H9 (cell line): ENCODE data around the gene LPCAT2. TPM values are rescaled to one million over a fixed set of nuclear protein-coding genes. Genes with fewer than 3 reads are reported as not detected.

ENCODE experiments used
- DNase-seq: peaks from one replicate; pipeline ENCODE4 v3.0.0-alpha.2; 2017
- H2AFZ ChIP-seq: one replicate; pipeline ENCODE4 v1.6.1; 2013; ENCODE audit warnings: mild to moderate bottlenecking, low read length, control low read depth, moderate library complexity
- H2AK5ac ChIP-seq: 2 replicates; pipeline ENCODE4 v1.6.1; 2013; ENCODE audit warnings: low read length, control low read depth, mixed read lengths; ENCODE audit not compliant: insufficient read length
- H2BK120ac ChIP-seq: one replicate; pipeline ENCODE4 v1.6.1; 2013; ENCODE audit warnings: low read depth, mild to moderate bottlenecking, low read length, control low read depth, inconsistent platforms; ENCODE audit not compliant: poor library complexity, severe bottlenecking
- H2BK12ac ChIP-seq: 2 replicates; pipeline ENCODE4 v1.6.1; 2013; ENCODE audit warnings: low read length, control low read depth, mixed read lengths, low read depth; ENCODE audit not compliant: insufficient read length
- H2BK15ac ChIP-seq: 2 replicates; pipeline ENCODE4 v1.6.1; 2013; ENCODE audit warnings: low read depth, low read length, control low read depth
- H2BK20ac ChIP-seq: one replicate; pipeline ENCODE4 v1.6.1; 2013; ENCODE audit warnings: low read depth, mild to moderate bottlenecking, low read length, control low read depth, inconsistent platforms; ENCODE audit not compliant: poor library complexity, severe bottlenecking
- H2BK5ac ChIP-seq: 2 replicates; pipeline ENCODE4 v1.6.1; 2013; ENCODE audit warnings: low read length, control low read depth, mixed read lengths; ENCODE audit not compliant: insufficient read length
- H3K14ac ChIP-seq: 2 replicates; pipeline ENCODE4 v1.6.1; 2013; ENCODE audit warnings: low read length, control low read depth; ENCODE audit not compliant: insufficient read depth
- H3K18ac ChIP-seq: 2 replicates; pipeline ENCODE4 v1.6.1; 2013; ENCODE audit warnings: low read depth, mild to moderate bottlenecking, mixed read lengths, low read length, control low read depth; ENCODE audit not compliant: insufficient read length
- H3K23ac ChIP-seq: 2 replicates; pipeline ENCODE4 v1.6.1; 2013; ENCODE audit warnings: low read length, control low read depth, mixed read lengths, low read depth; ENCODE audit not compliant: insufficient read length
- H3K23me2 ChIP-seq: 2 replicates; pipeline ENCODE4 v1.6.1; 2013; ENCODE audit warnings: low read depth, mild to moderate bottlenecking, mixed read lengths, low read length, control low read depth; ENCODE audit not compliant: insufficient read length, poor library complexity, severe bottlenecking
- H3K27ac ChIP-seq: 2 replicates; pipeline ENCODE4 v1.5.1; 2013; ENCODE audit warnings: low read length, control low read depth, mixed read lengths, low read depth; ENCODE audit not compliant: insufficient read length
- H3K27me3 ChIP-seq: 2 replicates; pipeline ENCODE4 v1.6.1; 2013; ENCODE audit warnings: low read length, control low read depth, inconsistent platforms; ENCODE audit not compliant: insufficient read depth
- H3K4ac ChIP-seq: 2 replicates; pipeline ENCODE4 v1.6.1; 2013; ENCODE audit warnings: low read depth, mild to moderate bottlenecking, control low read depth, inconsistent platforms, low read length, moderate library complexity
- H3K4me1 ChIP-seq: 2 replicates; pipeline ENCODE4 v1.6.1; 2013; ENCODE audit warnings: low read length, control low read depth, inconsistent platforms; ENCODE audit not compliant: insufficient read depth
- H3K4me2 ChIP-seq: 2 replicates; pipeline ENCODE4 v1.6.1; 2013; ENCODE audit warnings: low read length, control low read depth, mixed read lengths; ENCODE audit not compliant: insufficient read length, insufficient read depth
- H3K56ac ChIP-seq: 2 replicates; pipeline ENCODE4 v1.6.1; 2013; ENCODE audit warnings: low read depth, mild to moderate bottlenecking, mixed read lengths, low read length, control low read depth; ENCODE audit not compliant: insufficient read length
- H3K79me1 ChIP-seq: 2 replicates; pipeline ENCODE4 v1.6.1; 2013; ENCODE audit warnings: low read depth, mild to moderate bottlenecking, moderate library complexity, low read length, control low read depth, inconsistent platforms; ENCODE audit not compliant: insufficient read depth, poor library complexity, severe bottlenecking
- H3K79me2 ChIP-seq: 2 replicates; pipeline ENCODE4 v1.6.1; 2013; ENCODE audit warnings: low read length, control low read depth, inconsistent platforms; ENCODE audit not compliant: insufficient read depth
- H3K9ac ChIP-seq: 2 replicates; pipeline ENCODE4 v1.6.1; 2013; ENCODE audit warnings: low read length, control low read depth, mixed read lengths; ENCODE audit not compliant: insufficient read length; ENCODE audit errors: extremely low read depth
- H3K9me3 ChIP-seq: one replicate; pipeline ENCODE4 v1.6.1; 2013; ENCODE audit warnings: low read depth, low read length, inconsistent platforms; ENCODE audit not compliant: control insufficient read depth
- H3T11ph ChIP-seq: one replicate; pipeline ENCODE4 v1.6.1; 2013; ENCODE audit warnings: mild to moderate bottlenecking, low read length, control low read depth, inconsistent platforms
- H4K20me1 ChIP-seq: one replicate; pipeline ENCODE4 v1.6.1; 2013; ENCODE audit not compliant: control insufficient read depth, insufficient read length, insufficient read depth
- H4K5ac ChIP-seq: 2 replicates; pipeline ENCODE4 v1.6.1; 2013; ENCODE audit warnings: low read depth, mild to moderate bottlenecking, mixed read lengths, low read length, control low read depth; ENCODE audit not compliant: insufficient read length
- H4K8ac ChIP-seq: replicated peaks from 2 replicates; pipeline ENCODE4 v1.6.1; 2013; ENCODE audit warnings: low read length, control low read depth, mixed read lengths, low read depth; ENCODE audit not compliant: insufficient read length
- H4K91ac ChIP-seq: 2 replicates; pipeline ENCODE4 v1.6.1; 2013; ENCODE audit warnings: low read depth, mild to moderate bottlenecking, moderate library complexity, mixed read lengths, low read length, control low read depth; ENCODE audit not compliant: insufficient read length
- H3K27ac Mint-ChIP-seq, 3 experiments: 2 replicates in 2 of 3; 3 replicates in 1 of 3; pipeline ENCODE4 v1.8.0; 2020 to 2021; ENCODE audit warnings: mixed read lengths in 3 of 3, mild to moderate bottlenecking in 1 of 3, moderate library complexity in 1 of 3
- H3K27me3 Mint-ChIP-seq: 2 replicates; pipeline ENCODE4 v1.8.0; 2021; ENCODE audit warnings: low read depth, mild to moderate bottlenecking, moderate library complexity, mixed read lengths
- H3K36me3 Mint-ChIP-seq, 3 experiments: 2 replicates in 2 of 3; 3 replicates in 1 of 3; pipeline ENCODE4 v1.8.0; 2020 to 2021; ENCODE audit warnings: low read depth in 3 of 3, mixed read lengths in 3 of 3; ENCODE audit not compliant: insufficient read depth in 1 of 3
- H3K4me1 Mint-ChIP-seq, 2 experiments: 2 replicates each; pipeline ENCODE4 v1.8.0; 2020; ENCODE audit warnings: mixed read lengths in 2 of 2
- H3K4me3 Mint-ChIP-seq, 2 experiments: 2 replicates in 1 of 2; 3 replicates in 1 of 2; pipeline ENCODE4 v1.8.0; 2020 to 2021; ENCODE audit warnings: mild to moderate bottlenecking in 2 of 2, mixed read lengths in 2 of 2, moderate library complexity in 1 of 2
- H3K9me3 Mint-ChIP-seq, 2 experiments: 2 replicates in 1 of 2; 3 replicates in 1 of 2; pipeline ENCODE4 v1.8.0; 2020; ENCODE audit warnings: mild to moderate bottlenecking in 2 of 2, mixed read lengths in 2 of 2, moderate library complexity in 1 of 2
- CTCF ChIP-seq: fragments of 200-600 bp; sonication (generic); conservative IDR thresholded peaks from 3 replicates; pipeline ENCODE4 v1.8.0; 2021; ENCODE audit warnings: antibody characterized with exemption, mild to moderate bottlenecking
- total RNA-seq: library from RNA; stranded (reverse); gene quantifications from 2 replicates; pipeline ENCODE4 v1.2.1, GENCODE V29; 2021

Gene LPCAT2
- total RNA-seq, 1 experiment from 2014 or later: 2.8 TPM

GRCh38 chr16:55559233-55559632 is 50.4 kb downstream of the LPCAT2 start:
- Histone ChIP-seq H3K9me3 (no peaks in the 10 kb centered on the region), H4K8ac (no peak overlapping the region), H4K91ac (no peak overlapping the region), H3K27me3 (no peaks in the 10 kb centered on the region), H3T11ph (no peak overlapping the region), H2BK15ac (no peak overlapping the region), H3K56ac (no peak overlapping the region), H2BK20ac (no peak overlapping the region), H3K23me2 (no peaks in the 10 kb centered on the region), H3K27ac (no peak overlapping the region), H4K20me1 (no peaks in the 10 kb centered on the region), H3K4me2 (no peak overlapping the region), H3K79me1 (no peaks in the 10 kb centered on the region), H3K79me2 (no peaks in the 10 kb centered on the region), H3K4me1 (no peaks in the 10 kb centered on the region), H2BK5ac (no peak overlapping the region), H3K18ac (no peak overlapping the region), H2BK120ac (no peak overlapping the region), H2BK12ac (no peak overlapping the region), H2AFZ (no peak overlapping the region), H3K14ac (no peak overlapping the region), H3K9ac (no peak overlapping the region), H4K5ac (no peak overlapping the region), H2AK5ac (no peak overlapping the region), H3K23ac (no peak overlapping the region), H3K4ac (no peak overlapping the region)
- no peaks in the 10 kb centered on the region for H3K27me3 Mint-ChIP-seq
- H3K4me1 Mint-ChIP-seq: no peaks in the 10 kb centered on the region
- no peaks in the 10 kb centered on the region for H3K9me3 Mint-ChIP-seq
- no peak overlapping the region for H3K4me3 Mint-ChIP-seq
- no peak for DNase-seq
- no peaks in the 10 kb centered on the region; a peak in 1 of 7 replicates for H3K36me3 Mint-ChIP-seq
- TF ChIP-seq CTCF: no peak
- no peak overlapping the region for H3K27ac Mint-ChIP-seq
